GM12873 (cell line): ENCODE results near the gene CUL7.
A peak's percentile ranks its signal among the peaks of the same experiment; 100 is the strongest.

Source experiments
- CTCF ChIP-seq: IDR thresholded peaks from 2 replicates; pipeline ENCODE4 v1.5.1; 2012; ENCODE audit warnings: low read depth, mild to moderate bottlenecking, moderate library complexity, low read length, control low read depth; ENCODE audit not compliant: insufficient read depth; ENCODE audit errors: missing control alignments

Gene CUL7

GRCh38 chr6:43076464-43077332 is 23.0 kb upstream of the CUL7 start:
- no peak for TF ChIP-seq CTCF

- no peak for TF ChIP-seq CTCF
These were observed 22.2 kb upstream of the CUL7 start, which contains the start of gene PTK7 for GRCh38 chr6:43075670-43076463. TSS of gene PTK7 (plus strand) at chr6:43076314. CDS start at chr6:43076489, 175 bp downstream.

- no peak for TF ChIP-seq CTCF
These were observed 21.4 kb upstream of the CUL7 start for GRCh38 chr6:43074847-43075669.

GRCh38 chr6:43070028-43070632 is 16.5 kb upstream of the CUL7 start:
- peak; percentile 61 for TF ChIP-seq CTCF

- no peak for TF ChIP-seq CTCF
These were observed 9.2 kb upstream of the CUL7 start for GRCh38 chr6:43062818-43063217.

GRCh38 chr6:43061861-43062260 is 8.2 kb upstream of the CUL7 start:
- no peak for TF ChIP-seq CTCF
